K562 (cell line): Measurements from ENCODE around the gene C1RL. TPM values are rescaled to one million over a fixed set of nuclear protein-coding genes. Genes with fewer than 3 reads are reported as not detected.

ENCODE experiments used
- ATAC-seq: fragments of 200-7000 bp; cut with Tn5 transposase; 3 replicates; pipeline ENCODE4 v1.9.1; 2020; ENCODE audit warnings: moderate library complexity
- BruUV-seq: library from RNA; stranded (reverse); fragments of 400-500 nt; replicated peaks from 2 replicates; lab custom pipeline; 2021; lab: Mats Ljungman, UMichigan
- CTCF ChIA-PET: fragments of 300-600 bp; formaldehyde crosslinking; extraction: SDS; loops from one replicate; lab custom pipeline; 2021; ENCODE audit warnings: low intra/inter-chr PET ratio; lab: Yijun Ruan, JAX
- POLR2A ChIA-PET: fragments of 300-600, 350-650 bp; sonication (Branson Sonifier 250); formaldehyde crosslinking; extraction: SDS; loops from one replicate; lab custom pipeline; 2021; ENCODE audit warnings: antibody characterized with exemption, inconsistent platforms; lab: Yijun Ruan, JAX
- DNase-seq, 4 experiments: peaks; one replicate each; pipeline versions ENCODE4 v3.0.0 to v3.0.0-alpha.2; 2011 to 2018; ENCODE audit warnings: low spot score in 3 of 4, mixed read lengths in 3 of 4; ENCODE audit errors: extremely low read depth in 1 of 4
- FAIRE-seq: peaks from 2 replicates; lab custom pipeline; 2011; peaks lifted over from hg19 to GRCh38; lab: Jason Lieb, UNC
- H2AFZ ChIP-seq: 2 replicates; pipeline ENCODE4 v1.6.0; 2011; ENCODE audit warnings: low read depth, low read length, control low read depth, inconsistent platforms
- H3K27ac ChIP-seq: fragments of 200-600 bp; 3 replicates; pipeline ENCODE4 v1.8.0; 2011; ENCODE audit warnings: low read depth, mild to moderate bottlenecking, control low read depth, inconsistent platforms, low read length, moderate library complexity, mixed read lengths; ENCODE audit errors: extremely low read depth
- H3K27me3 ChIP-seq, 2 experiments: fragments of 300-600 bp in 1 of 2; 2 replicates in 1 of 2; 3 replicates in 1 of 2; pipeline versions ENCODE4 v1.6.0 to v1.8.0; 2011; ENCODE audit warnings: inconsistent platforms in 2 of 2, low read length in 2 of 2, mild to moderate bottlenecking in 1 of 2, mixed read lengths in 1 of 2, moderate library complexity in 1 of 2; ENCODE audit not compliant: control insufficient read depth in 2 of 2, insufficient read depth in 2 of 2
- H3K36me3 ChIP-seq: fragments of 300-600 bp; 3 replicates; pipeline ENCODE4 v1.8.0; 2011; ENCODE audit warnings: mild to moderate bottlenecking, low read length, inconsistent platforms; ENCODE audit not compliant: control insufficient read depth, insufficient read depth
- H3K4me1 ChIP-seq, 2 experiments: fragments of 200-600 bp in 1 of 2; replicated peaks in 1 of 2; 2 replicates in 1 of 2; 3 replicates in 1 of 2; pipeline versions ENCODE4 v1.5.1 to v1.8.0; 2011; ENCODE audit warnings: inconsistent platforms in 2 of 2, low read length in 2 of 2, mild to moderate bottlenecking in 1 of 2, mixed read lengths in 1 of 2, moderate library complexity in 1 of 2; ENCODE audit not compliant: control insufficient read depth in 2 of 2, insufficient read depth in 2 of 2
- H3K4me2 ChIP-seq: 2 replicates; pipeline ENCODE4 v1.6.1; 2011; ENCODE audit warnings: low read length, control low read depth, inconsistent platforms, mixed read lengths; ENCODE audit not compliant: insufficient read depth
- H3K4me3 ChIP-seq: fragments of 200-600 bp; sonication (generic), shearing (Covaris generic); 2 replicates; pipeline ENCODE4 v1.5.1; 2016; ENCODE audit warnings: control low read depth, inconsistent platforms
- H3K79me2 ChIP-seq: fragments of 200-600 bp; 3 replicates; pipeline ENCODE4 v1.8.0; 2011; ENCODE audit warnings: low read length, inconsistent platforms; ENCODE audit not compliant: control insufficient read depth, insufficient read depth
- H3K9ac ChIP-seq, 2 experiments: 2 replicates each; pipeline versions ENCODE4 v1.6.0 to v1.6.1; 2011; ENCODE audit warnings: low read depth in 2 of 2, low read length in 2 of 2, control low read depth in 1 of 2, inconsistent platforms in 1 of 2, mild to moderate bottlenecking in 1 of 2, mixed read lengths in 1 of 2; ENCODE audit not compliant: insufficient read depth in 1 of 2
- H3K9me1 ChIP-seq: one replicate; pipeline ENCODE4 v1.6.0; 2011; ENCODE audit warnings: inconsistent platforms, mild to moderate bottlenecking, low read length, moderate library complexity; ENCODE audit not compliant: control insufficient read depth, insufficient read depth
- H3K9me3 ChIP-seq: replicated peaks from 2 replicates; pipeline ENCODE4 v1.5.1; 2011; ENCODE audit warnings: low read depth, low read length, inconsistent platforms; ENCODE audit not compliant: control insufficient read depth, insufficient read depth
- H4K20me1 ChIP-seq: replicated peaks from 2 replicates; pipeline ENCODE4 v1.6.1; 2011; ENCODE audit warnings: low read length, inconsistent platforms, mixed read lengths; ENCODE audit not compliant: control insufficient read depth, insufficient read depth
- MBD2 ChIP-seq: sonication (generic); IDR thresholded peaks from 2 replicates; pipeline ENCODE4 v1.6.1; 2016; ENCODE audit warnings: low read depth, borderline replicate concordance
- MEF2D ChIP-seq: conservative IDR thresholded peaks from 2 replicates; pipeline ENCODE4 v1.6.1; 2016; ENCODE audit warnings: low read depth, missing genetic modification characterization, missing compliant biosample characterization
- NBN ChIP-seq: fragments of 450-650 bp; IDR thresholded peaks from 2 replicates; pipeline ENCODE4 v1.6.1; 2016; ENCODE audit warnings: low read depth, mild to moderate bottlenecking
- ZNF696 ChIP-seq: fragments of 250-450 bp; sonication (Bioruptor Pico); conservative IDR thresholded peaks from 2 replicates; pipeline ENCODE4 v1.4.0; 2020; ENCODE audit warnings: mild to moderate bottlenecking, moderate library complexity
- WGBS: fragments of 100-300 bp; shearing (Covaris generic); methylation state at CpG from one replicate; pipeline ENCODE4 v1.1.6; 2016; ENCODE audit warnings: low coverage, mixed read lengths; ENCODE audit not compliant: insufficient coverage; ENCODE audit errors: missing lambda C conversion rate; 5-methylcytosine and 5-hydroxymethylcytosine counted together
- in situ Hi-C: fragments of 300-500 bp; cut with MboI; formaldehyde crosslinking; loops from 4 replicates; pipeline ENCODE4 v1.15.0; 2018; ENCODE audit warnings: inconsistent platforms, mixed read lengths
- intact Hi-C: fragments of 100-400 bp; cut with micrococcal nuclease; formaldehyde crosslinking; loops from 2 replicates; pipeline ENCODE4 v1.14.2; 2022
- polyA plus RNA-seq, 8 experiments: library from polyadenylated mRNA; depleted of rRNA in 4 of 8; stranded (reverse) in 5 of 8; unstranded in 3 of 8; fragments of >200 nt; fragmentation: Nextera tagmentation in 2 of 8; fragmentation: Illumina TruSeq in 1 of 8; extraction: Ambion mirVana in 2 of 8; extraction: Trizol in 1 of 8; gene quantifications; 2 replicates each; pipeline versions ENCODE4 v1.2.1 to v1.2.3, GENCODE V29; 2011 to 2014; ENCODE audit warnings: inconsistent platforms in 1 of 8, missing spikeins in 1 of 8
- total RNA-seq, 7 experiments: library from RNA; depleted of rRNA in 6 of 7; stranded (reverse); fragments of >200 nt in 6 of 7; fragmentation: Illumina TruSeq in 2 of 7; extraction: Trizol in 2 of 7; gene quantifications; 2 replicates each; pipeline versions ENCODE4 v1.2.1 to v1.2.3, GENCODE V29; 2011 to 2021; ENCODE audit warnings: low replicate concordance in 1 of 7
- TF ChIP-seq, protein P1 (sequence below): fragments of 450-650 bp; formaldehyde crosslinking; IDR thresholded peaks from 2 replicates; pipeline ENCODE4 v1.4.0; 2020; ENCODE audit warnings: mild to moderate bottlenecking, moderate library complexity

The C1RL gene
- total and polyA plus RNA-seq, 9 of the 15 experiments (the other 6 are each of a cell fraction or from before 2014, with no cell fraction given) = 1.4 to 10.7 (median 8.0) TPM

DNA sequence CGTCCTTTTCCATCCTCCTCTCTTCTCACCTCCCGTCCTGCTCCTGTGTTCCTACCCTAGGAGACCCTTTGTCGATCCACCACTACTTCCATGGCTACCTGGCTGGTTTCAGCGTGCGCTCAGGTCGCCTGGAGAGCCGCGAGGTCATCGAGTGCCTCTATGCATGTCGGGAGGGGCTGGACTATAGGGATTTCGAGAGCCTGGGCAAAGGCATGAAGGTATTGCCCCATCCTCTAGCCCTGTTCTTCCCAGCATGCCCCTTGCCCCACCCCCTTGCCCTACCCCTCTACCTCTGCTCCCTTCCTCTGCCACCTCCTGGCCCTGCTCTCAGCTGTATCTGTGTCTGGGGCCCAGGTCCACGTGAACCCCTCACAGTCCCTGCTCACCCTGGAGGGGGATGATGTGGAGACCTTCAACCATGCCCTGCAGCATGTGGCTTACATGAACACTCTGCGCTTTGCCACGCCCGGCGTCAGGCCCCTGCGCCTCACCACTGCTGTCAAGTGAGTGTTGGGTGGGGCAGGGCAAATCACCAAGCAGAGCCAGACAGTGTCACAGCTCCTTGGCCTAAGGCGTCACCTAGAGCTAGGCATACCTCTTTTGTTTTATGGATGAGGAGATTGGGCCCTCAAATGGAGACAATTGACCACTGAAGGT lies 33.9 kb upstream of the C1RL start:
- H3K9me3 ChIP-seq = no peaks in the 10 kb centered on the region
- peaks cover 15% of the 10 kb centered on the region; the same call in 2 of the 3 replicates for H3K36me3 ChIP-seq
- no peak overlapping the region; a peak in 1 of 4 replicates for H3K9ac ChIP-seq
- no peaks in the 10 kb centered on the region for H4K20me1 ChIP-seq
- TF ChIP-seq MBD2 (no peak), ZNF696 (CRISPR knock-in tag) (no peak), MEF2D (tag) (no peak), NBN (no peak)
- TF ChIP-seq, protein P1, sequence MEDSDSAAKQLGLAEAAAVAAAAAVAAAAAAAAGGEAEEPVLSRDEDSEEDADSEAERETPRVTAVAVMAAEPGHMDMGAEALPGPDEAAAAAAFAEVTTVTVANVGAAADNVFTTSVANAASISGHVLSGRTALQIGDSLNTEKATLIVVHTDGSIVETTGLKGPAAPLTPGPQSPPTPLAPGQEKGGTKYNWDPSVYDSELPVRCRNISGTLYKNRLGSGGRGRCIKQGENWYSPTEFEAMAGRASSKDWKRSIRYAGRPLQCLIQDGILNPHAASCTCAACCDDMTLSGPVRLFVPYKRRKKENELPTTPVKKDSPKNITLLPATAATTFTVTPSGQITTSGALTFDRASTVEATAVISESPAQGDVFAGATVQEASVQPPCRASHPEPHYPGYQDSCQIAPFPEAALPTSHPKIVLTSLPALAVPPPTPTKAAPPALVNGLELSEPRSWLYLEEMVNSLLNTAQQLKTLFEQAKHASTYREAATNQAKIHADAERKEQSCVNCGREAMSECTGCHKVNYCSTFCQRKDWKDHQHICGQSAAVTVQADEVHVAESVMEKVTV (CRISPR knock-in tag) = no peak
- ATAC-seq (no peak), DNase-seq (no peak), FAIRE-seq (no peak)
- no TSS peak for BruUV-seq
- POLR2A ChIA-PET = interaction anchor here (0.6 kb wide), 1 partner anchor 11 kb away, joined by 3 read pairs; no protein-coding TSS in a partner anchor
- no peaks in the 10 kb centered on the region for H3K9me1 ChIP-seq
- H3K27me3 ChIP-seq = no peaks in the 10 kb centered on the region
- peaks cover 7 to 10% of the 10 kb centered on the region in 2 experiments; a peak in 3 of 5 replicates for H3K4me1 ChIP-seq
- H3K4me3 ChIP-seq = no peak overlapping the region
- no peak overlapping the region for H3K27ac ChIP-seq
- H3K79me2 ChIP-seq = no peaks in the 10 kb centered on the region
- H3K4me2 ChIP-seq = no peak overlapping the region
- CTCF ChIA-PET = interaction anchor here (1.2 to 1.4 kb wide), 2 partner anchors 47 to 495 kb away, joined by 4 read pairs; partner anchors contain the start of gene PEX5
- H2AFZ ChIP-seq = no peak overlapping the region
- WGBS = 86% methylated on average over 10 of the region's 18 CpGs
- in situ Hi-C loops (no loop called here), intact Hi-C loops (loop anchor here (1.0 kb wide), 1 partner anchor 45 kb away; no protein-coding TSS in a partner anchor)
